Lower leg skin (tissue), 4 donors: Measurements from ENCODE around the gene MOB3A. TPM values are rescaled to one million over a fixed set of nuclear protein-coding genes. Genes with fewer than 3 reads are reported as not detected.

Experiments used
- DNase-seq, 2 donors: peaks; one replicate each; pipeline ENCODE4 v3.0.0-alpha.2; 2019; ENCODE audit warnings: low spot score in 2 of 2
- H3K4me3 ChIP-seq: fragments of 200-600 bp; sonication (generic); 2 replicates; pipeline ENCODE4 v1.5.1; 2017; ENCODE audit warnings: mild to moderate bottlenecking, low read depth; ENCODE audit not compliant: poor library complexity, severe bottlenecking
- CTCF ChIP-seq, 3 donors: fragments of 450-650 bp; IDR thresholded peaks; one replicate each; pipeline ENCODE4 v1.5.1; 2016; ENCODE audit warnings: antibody characterized with exemption in 3 of 3, mild to moderate bottlenecking in 3 of 3, moderate library complexity in 2 of 3
- POLR2A ChIP-seq, 2 donors: fragments of 450-650 bp; IDR thresholded peaks; one replicate each; pipeline ENCODE4 v1.6.1; 2016 to 2017; ENCODE audit warnings: antibody characterized with exemption in 2 of 2, mild to moderate bottlenecking in 1 of 2, moderate library complexity in 1 of 2
- WGBS, 2 donors: methylation state at CpG; one replicate each; pipeline ENCODE4 v1.1.5; 2018; 5-methylcytosine and 5-hydroxymethylcytosine counted together
- intact Hi-C: fragments of 100-400 bp; cut with DNase I; formaldehyde crosslinking; loops from one replicate; pipeline ENCODE4 v1.15.0; 2023; ENCODE audit warnings: low total_unique reads
- total RNA-seq, 4 donors: library from RNA; depleted of rRNA; stranded (reverse); fragments of >200 nt; gene quantifications; one replicate each; pipeline ENCODE4 v1.1.0, GENCODE V29; 2016

The MOB3A gene
- total RNA-seq, 4 donors from 2014 or later, result 26.4 to 46.0 (median 34.5) TPM

DNA sequence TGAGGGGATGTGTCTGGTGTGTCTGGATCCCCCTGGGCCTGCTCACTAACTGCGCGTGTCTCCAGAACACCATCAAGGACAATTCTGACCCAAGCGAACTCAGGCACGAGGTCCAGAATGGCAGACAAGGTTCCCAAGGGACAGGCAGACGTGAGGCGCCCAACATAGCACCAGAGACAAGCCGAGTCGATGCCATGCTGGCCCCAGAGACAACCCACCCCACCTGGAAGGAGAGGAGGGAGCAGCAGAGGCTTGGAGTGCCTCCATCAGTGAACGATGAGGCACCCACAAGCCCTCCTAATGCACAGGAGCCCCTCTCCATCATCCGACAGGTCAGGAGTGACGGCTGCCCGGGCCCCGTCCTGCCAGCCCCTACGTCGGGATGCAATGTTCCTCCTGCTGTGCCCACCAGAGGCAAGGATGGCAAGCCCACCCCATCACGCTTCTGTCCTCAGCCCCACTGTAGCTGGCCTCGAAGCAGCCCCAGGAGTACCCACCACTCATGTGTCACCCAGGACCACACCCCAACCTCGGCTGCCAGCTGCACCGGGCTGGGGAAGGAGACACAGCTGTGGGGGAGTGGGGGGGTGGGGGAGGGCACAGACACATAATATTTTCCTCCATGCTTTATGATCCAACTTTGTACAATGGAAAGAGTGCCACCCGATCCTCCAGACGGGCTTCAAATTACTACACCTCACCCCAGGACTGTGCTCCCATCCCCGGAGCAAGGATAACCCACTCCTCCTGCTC lies 43.4 kb upstream of the MOB3A start:
- DNase-seq, result no peak
- WGBS, 2 donors, result 82 to 84% methylated on average over 21 to 22 of the region's 22 CpGs
- no peak overlapping the region for H3K4me3 ChIP-seq
- TF ChIP-seq POLR2A (IDR thresholded peaks at IDR 0.05), result no peak
- no peak for TF ChIP-seq CTCF (IDR thresholded peaks at IDR 0.05)
- intact Hi-C loops, result loop anchor here (10.0 kb wide), 1 partner anchor 265 kb away; no protein-coding TSS in a partner anchor

- 87 to 89% methylated on average over 19 to 23 of the region's 23 CpGs for WGBS, 2 donors
- H3K4me3 ChIP-seq, result no peak overlapping the region
- intact Hi-C loops, result no loop called here
- no peak for TF ChIP-seq POLR2A (IDR thresholded peaks at IDR 0.05)
- TF ChIP-seq CTCF (IDR thresholded peaks at IDR 0.05), result no peak
- DNase-seq, result no peak
These were observed 42.1 kb upstream of the MOB3A start for GRCh38 chr19:2138061-2138728.

GRCh38 chr19:2136796-2137195 lies 40.7 kb upstream of the MOB3A start:
- no peak for DNase-seq
- intact Hi-C loops, result no loop called here
- 90 to 91% methylated on average over 20 to 23 of the region's 23 CpGs for WGBS, 2 donors
- TF ChIP-seq CTCF (IDR thresholded peaks at IDR 0.05) (no peak), POLR2A (IDR thresholded peaks at IDR 0.05) (no peak)
- no peak overlapping the region for H3K4me3 ChIP-seq

GRCh38 chr19:2135474-2136402 lies 39.6 kb upstream of the MOB3A start:
- DNase-seq, result no peak
- H3K4me3 ChIP-seq, result no peak overlapping the region
- intact Hi-C loops, result no loop called here
- no peak for TF ChIP-seq CTCF (IDR thresholded peaks at IDR 0.05)
- TF ChIP-seq POLR2A (IDR thresholded peaks at IDR 0.05), result no peak
- 86 to 90% methylated on average over 46 to 49 of the region's 50 CpGs for WGBS, 2 donors

- TF ChIP-seq CTCF (IDR thresholded peaks at IDR 0.05), result no peak
- no peak for TF ChIP-seq POLR2A (IDR thresholded peaks at IDR 0.05)
- WGBS, 2 donors, result 71 to 72% methylated on average over 19 of the region's 19 CpGs
- no peak overlapping the region for H3K4me3 ChIP-seq
- DNase-seq, result peak in 1 of 2 donors; percentile 52
- intact Hi-C loops, result no loop called here
These were observed 36.8 kb upstream of the MOB3A start for GRCh38 chr19:2132731-2133490.
